Activated T-cell treated with anti-CD3 and anti-CD28 coated beads, Interleukin-2, amount 50 U/mL, for 24 hours (primary cell): Measurements from ENCODE around the gene TTC23.

ENCODE experiments used
- DNase-seq: peaks from one replicate; pipeline ENCODE4 v3.0.0-alpha.2; 2020
- H3K27ac Mint-ChIP-seq: 2 replicates; pipeline ENCODE4 v1.8.0; 2020; ENCODE audit warnings: mild to moderate bottlenecking, mixed read lengths
- H3K27me3 Mint-ChIP-seq: 2 replicates; pipeline ENCODE4 v1.8.0; 2020; ENCODE audit warnings: mixed read lengths
- H3K36me3 Mint-ChIP-seq: 2 replicates; pipeline ENCODE4 v1.8.0; 2020; ENCODE audit warnings: low read depth, mixed read lengths
- H3K4me1 Mint-ChIP-seq: 2 replicates; pipeline ENCODE4 v1.8.0; 2020; ENCODE audit warnings: low read depth, mixed read lengths
- H3K4me3 Mint-ChIP-seq: 2 replicates; pipeline ENCODE4 v1.8.0; 2020; ENCODE audit warnings: mild to moderate bottlenecking, moderate library complexity, mixed read lengths
- H3K9me3 Mint-ChIP-seq: 2 replicates; pipeline ENCODE4 v1.8.0; 2020; ENCODE audit warnings: mixed read lengths

TTC23 gene

GRCh38 chr15:99264125-99264524, 14.7 kb upstream of the TTC23 start:
- no peaks in the 10 kb centered on the region for H3K27me3 Mint-ChIP-seq
- H3K4me1 Mint-ChIP-seq: peaks cover 6% of the 10 kb centered on the region
- H3K9me3 Mint-ChIP-seq: no peaks in the 10 kb centered on the region
- no peak overlapping the region for H3K4me3 Mint-ChIP-seq
- H3K27ac Mint-ChIP-seq: no peak overlapping the region
- no peak for DNase-seq
- H3K36me3 Mint-ChIP-seq: peaks cover 9% of the 10 kb centered on the region

- DNase-seq: no peak
- no peaks in the 10 kb centered on the region for H3K9me3 Mint-ChIP-seq
- no peak overlapping the region for H3K4me3 Mint-ChIP-seq
- H3K4me1 Mint-ChIP-seq: peaks cover 17% of the 10 kb centered on the region
- peaks cover 38% of the 10 kb centered on the region for H3K36me3 Mint-ChIP-seq
- no peak overlapping the region for H3K27ac Mint-ChIP-seq
- no peaks in the 10 kb centered on the region for H3K27me3 Mint-ChIP-seq
Measured at GRCh38 chr15:99257107-99257750, 7.8 kb upstream of the TTC23 start.

- Mint-ChIP-seq H3K27me3 (no peaks in the 10 kb centered on the region), H3K4me3 (peak overlapping the region; percentile 15), H3K9me3 (peaks cover 4% of the 10 kb centered on the region), H3K27ac (peak overlapping the region; percentile 85), H3K4me1 (peaks cover 34% of the 10 kb centered on the region), H3K36me3 (peaks cover 34% of the 10 kb centered on the region)
- DNase-seq: no peak
Measured at GRCh38 chr15:99253381-99254090, 4.2 kb upstream of the TTC23 start.

GRCh38 chr15:99252326-99252725, 2.9 kb upstream of the TTC23 start:
- H3K4me1 Mint-ChIP-seq: peaks cover 34% of the 10 kb centered on the region
- H3K9me3 Mint-ChIP-seq: peaks cover 4% of the 10 kb centered on the region
- no peak for DNase-seq
- H3K27me3 Mint-ChIP-seq: no peaks in the 10 kb centered on the region
- H3K36me3 Mint-ChIP-seq: peaks cover 23% of the 10 kb centered on the region
- no peak overlapping the region for H3K27ac Mint-ChIP-seq
- peak overlapping the region; percentile 88 for H3K4me3 Mint-ChIP-seq

GRCh38 chr15:99250857-99251841, 1.8 kb upstream of the TTC23 start, which contains the start of gene LRRC28:
LRRC28 (plus strand) TSS chr15:99251481; CDS start chr15:99255958, 4,477 bp downstream.
- DNase-seq: peak; percentile 97
- peaks cover 4% of the 10 kb centered on the region for H3K9me3 Mint-ChIP-seq
- peak within 1 kb of the TSS; percentile 88 for H3K4me3 Mint-ChIP-seq
- no peaks in the 10 kb centered on the region for H3K27me3 Mint-ChIP-seq
- H3K4me1 Mint-ChIP-seq: peaks cover 34% of the 10 kb centered on the region
- H3K36me3 Mint-ChIP-seq: peaks cover 13% of the 10 kb centered on the region
- H3K27ac Mint-ChIP-seq: peak within 1 kb of the TSS; percentile 93

GRCh38 chr15:99250494-99250856, 1.1 kb upstream of the TTC23 start:
- Mint-ChIP-seq H3K9me3 (peaks cover 4% of the 10 kb centered on the region), H3K27me3 (no peaks in the 10 kb centered on the region), H3K27ac (peak overlapping the region; percentile 93), H3K4me3 (peak overlapping the region; percentile 88), H3K4me1 (peaks cover 34% of the 10 kb centered on the region), H3K36me3 (peaks cover 10% of the 10 kb centered on the region)
- DNase-seq: no peak

- no peak overlapping the region for H3K27ac Mint-ChIP-seq
Measured at GRCh38 chr15:99250001-99250400, 620 bp upstream of the TTC23 start.

GRCh38 chr15:99248000-99248715, 1.2 kb downstream of the TTC23 start:
- H3K36me3 Mint-ChIP-seq: peaks cover 10% of the 10 kb centered on the region
- H3K9me3 Mint-ChIP-seq: peaks cover 4% of the 10 kb centered on the region
- no peak overlapping the region for H3K4me3 Mint-ChIP-seq
- no peaks in the 10 kb centered on the region for H3K27me3 Mint-ChIP-seq
- no peak overlapping the region for H3K27ac Mint-ChIP-seq
- no peak for DNase-seq
- H3K4me1 Mint-ChIP-seq: peaks cover 24% of the 10 kb centered on the region

More at GRCh38 chr15:99250001-99250400, 620 bp upstream of the TTC23 start:
- DNase-seq: no peak
- H3K4me1 Mint-ChIP-seq: peaks cover 34% of the 10 kb centered on the region
- H3K4me3 Mint-ChIP-seq: peak overlapping the region; percentile 88
- H3K36me3 Mint-ChIP-seq: peaks cover 10% of the 10 kb centered on the region
- peaks cover 4% of the 10 kb centered on the region for H3K9me3 Mint-ChIP-seq
- no peaks in the 10 kb centered on the region for H3K27me3 Mint-ChIP-seq

- peaks cover 15% of the 10 kb centered on the region for H3K4me1 Mint-ChIP-seq
- H3K9me3 Mint-ChIP-seq: peaks cover 4% of the 10 kb centered on the region
- no peak for DNase-seq
- H3K27ac Mint-ChIP-seq: no peak overlapping the region
- peaks cover 10% of the 10 kb centered on the region for H3K36me3 Mint-ChIP-seq
- H3K4me3 Mint-ChIP-seq: no peak overlapping the region
- peaks cover 6% of the 10 kb centered on the region for H3K27me3 Mint-ChIP-seq
Measured at GRCh38 chr15:99247062-99247461, 2.3 kb downstream of the TTC23 start.

GRCh38 chr15:99244306-99244705, 5.1 kb downstream of the TTC23 start:
- H3K27ac Mint-ChIP-seq: no peak overlapping the region
- H3K4me1 Mint-ChIP-seq: peaks cover 6% of the 10 kb centered on the region
- H3K9me3 Mint-ChIP-seq: no peaks in the 10 kb centered on the region
- no peak for DNase-seq
- no peaks in the 10 kb centered on the region for H3K36me3 Mint-ChIP-seq
- H3K27me3 Mint-ChIP-seq: peaks cover 10% of the 10 kb centered on the region
- no peak overlapping the region for H3K4me3 Mint-ChIP-seq

- Mint-ChIP-seq H3K27me3 (peaks cover 14% of the 10 kb centered on the region), H3K4me1 (peaks cover 6% of the 10 kb centered on the region), H3K4me3 (no peak overlapping the region), H3K9me3 (no peaks in the 10 kb centered on the region), H3K36me3 (no peaks in the 10 kb centered on the region), H3K27ac (no peak overlapping the region)
- DNase-seq: no peak
Measured at GRCh38 chr15:99241752-99242151, 7.6 kb downstream of the TTC23 start.

GRCh38 chr15:99239545-99240198, 9.7 kb downstream of the TTC23 start:
- Mint-ChIP-seq H3K9me3 (no peaks in the 10 kb centered on the region), H3K4me1 (peaks cover 6% of the 10 kb centered on the region), H3K27ac (no peak overlapping the region), H3K36me3 (no peaks in the 10 kb centered on the region), H3K27me3 (peaks cover 20% of the 10 kb centered on the region), H3K4me3 (no peak overlapping the region)
- DNase-seq: no peak

GRCh38 chr15:99238849-99239248, 10.5 kb downstream of the TTC23 start:
- Mint-ChIP-seq H3K36me3 (no peaks in the 10 kb centered on the region), H3K9me3 (no peaks in the 10 kb centered on the region), H3K4me1 (peaks cover 6% of the 10 kb centered on the region), H3K27ac (no peak overlapping the region), H3K4me3 (no peak overlapping the region), H3K27me3 (peaks cover 20% of the 10 kb centered on the region)
- DNase-seq: no peak
